HEK293 (cell line): ENCODE measurements around the gene IBA57.

ENCODE experiments used
- EGR2 ChIP-seq: fragments of 450-650 bp; formaldehyde crosslinking; IDR thresholded peaks from 2 replicates; pipeline ENCODE4 v1.5.1; 2016; ENCODE audit warnings: low read depth, missing biosample characterization, missing genetic modification characterization
- GFI1B ChIP-seq: fragments of 450-650 bp; formaldehyde crosslinking; IDR thresholded peaks from 2 replicates; pipeline ENCODE4 v1.5.1; 2016; ENCODE audit warnings: missing biosample characterization, missing genetic modification characterization
- IKZF3 ChIP-seq: fragments of 450-650 bp; IDR thresholded peaks from 2 replicates; pipeline ENCODE4 v1.5.0; 2018; ENCODE audit warnings: missing biosample characterization, mild to moderate bottlenecking, missing genetic modification characterization, moderate library complexity
- KLF9 ChIP-seq: fragments of 450-650 bp; formaldehyde crosslinking; IDR thresholded peaks from 2 replicates; pipeline ENCODE4 v1.5.1; 2016; ENCODE audit warnings: missing biosample characterization, missing genetic modification characterization, low read depth
- OVOL3 ChIP-seq: fragments of 450-650 bp; formaldehyde crosslinking; IDR thresholded peaks from 2 replicates; pipeline ENCODE4 v1.5.1; 2016; ENCODE audit warnings: missing biosample characterization, missing genetic modification characterization
- RBAK ChIP-seq: fragments of 450-650 bp; formaldehyde crosslinking; IDR thresholded peaks from 2 replicates; pipeline ENCODE4 v1.5.1; 2016; ENCODE audit warnings: missing biosample characterization, missing genetic modification characterization
- SCRT1 ChIP-seq: fragments of 450-650 bp; formaldehyde crosslinking; IDR thresholded peaks from 2 replicates; pipeline ENCODE4 v1.5.1; 2016; ENCODE audit warnings: missing biosample characterization, missing genetic modification characterization, borderline replicate concordance
- WT1 ChIP-seq: fragments of 450-650 bp; formaldehyde crosslinking; IDR thresholded peaks from 2 replicates; pipeline ENCODE4 v1.5.1; 2016; ENCODE audit warnings: missing biosample characterization, missing genetic modification characterization
- ZNF2 ChIP-seq: fragments of 450-650 bp; formaldehyde crosslinking; IDR thresholded peaks from 2 replicates; pipeline ENCODE4 v1.5.1; 2016; ENCODE audit warnings: missing biosample characterization, missing genetic modification characterization
- ZNF202 ChIP-seq: fragments of 450-650 bp; formaldehyde crosslinking; IDR thresholded peaks from 2 replicates; pipeline ENCODE4 v1.5.1; 2016; ENCODE audit warnings: missing biosample characterization, missing genetic modification characterization, borderline replicate concordance
- ZNF266 ChIP-seq: fragments of 450-650 bp; formaldehyde crosslinking; IDR thresholded peaks from 2 replicates; pipeline ENCODE4 v1.5.1; 2016; ENCODE audit warnings: missing biosample characterization, missing genetic modification characterization, low read depth
- ZNF311 ChIP-seq: fragments of 450-650 bp; formaldehyde crosslinking; IDR thresholded peaks from 2 replicates; pipeline ENCODE4 v1.5.1; 2017; ENCODE audit warnings: missing biosample characterization, missing genetic modification characterization, borderline replicate concordance
- ZNF514 ChIP-seq: fragments of 450-650 bp; formaldehyde crosslinking; IDR thresholded peaks from 2 replicates; pipeline ENCODE4 v1.5.1; 2016; ENCODE audit warnings: missing biosample characterization, missing genetic modification characterization
- ZNF529 ChIP-seq: fragments of 450-650 bp; formaldehyde crosslinking; IDR thresholded peaks from 2 replicates; pipeline ENCODE4 v1.5.1; 2017; ENCODE audit warnings: missing genetic modification characterization, missing biosample characterization; ENCODE audit not compliant: insufficient replicate concordance
- ZNF561 ChIP-seq: fragments of 450-650 bp; IDR thresholded peaks from 2 replicates; pipeline ENCODE4 v1.5.1; 2018; ENCODE audit warnings: missing biosample characterization, missing genetic modification characterization, borderline replicate concordance
- ZNF664 ChIP-seq: fragments of 450-650 bp; formaldehyde crosslinking; IDR thresholded peaks from 2 replicates; pipeline ENCODE4 v1.5.1; 2016; ENCODE audit warnings: missing biosample characterization, missing genetic modification characterization
- ZNF830 ChIP-seq: fragments of 450-650 bp; IDR thresholded peaks from 2 replicates; pipeline ENCODE4 v1.5.0; 2018; ENCODE audit warnings: missing biosample characterization, missing genetic modification characterization, low read depth, mild to moderate bottlenecking, moderate library complexity
- ZSCAN23 ChIP-seq: fragments of 450-650 bp; formaldehyde crosslinking; IDR thresholded peaks from 2 replicates; pipeline ENCODE4 v1.5.1; 2016; ENCODE audit warnings: missing biosample characterization, missing genetic modification characterization
- TF ChIP-seq, protein P1 (sequence below): fragments of 450-650 bp; IDR thresholded peaks from 2 replicates; pipeline ENCODE4 v1.5.1; 2018; ENCODE audit warnings: missing biosample characterization, mild to moderate bottlenecking, missing genetic modification characterization
- TF ChIP-seq, protein P2 (sequence below): fragments of 450-650 bp; formaldehyde crosslinking; IDR thresholded peaks from 2 replicates; pipeline ENCODE4 v1.5.1; 2016; ENCODE audit warnings: missing biosample characterization, missing genetic modification characterization
- TF ChIP-seq, protein P3 (sequence below): fragments of 450-650 bp; formaldehyde crosslinking; IDR thresholded peaks from 2 replicates; pipeline ENCODE4 v1.5.1; 2016; ENCODE audit warnings: missing biosample characterization, missing genetic modification characterization
- TF ChIP-seq, protein P4 (sequence below): fragments of 450-650 bp; formaldehyde crosslinking; IDR thresholded peaks from 2 replicates; pipeline ENCODE4 v1.5.1; 2016; ENCODE audit warnings: missing biosample characterization, missing genetic modification characterization
- TF ChIP-seq, protein P5 (sequence below): fragments of 450-650 bp; formaldehyde crosslinking; IDR thresholded peaks from 2 replicates; pipeline ENCODE4 v1.5.1; 2016; ENCODE audit warnings: missing biosample characterization, missing genetic modification characterization
- TF ChIP-seq, protein P6 (sequence below): fragments of 450-650 bp; formaldehyde crosslinking; IDR thresholded peaks from 2 replicates; pipeline ENCODE4; 2016; ENCODE audit warnings: missing biosample characterization, missing genetic modification characterization
- TF ChIP-seq, protein P7 (sequence below): fragments of 450-650 bp; formaldehyde crosslinking; IDR thresholded peaks from 2 replicates; pipeline ENCODE4 v1.5.1; 2016; ENCODE audit warnings: missing biosample characterization, missing genetic modification characterization
- TF ChIP-seq, protein P8 (sequence below): fragments of 450-650 bp; formaldehyde crosslinking; IDR thresholded peaks from 2 replicates; pipeline ENCODE4 v1.5.1; 2016; ENCODE audit warnings: missing biosample characterization, missing genetic modification characterization

The IBA57 gene

DNA sequence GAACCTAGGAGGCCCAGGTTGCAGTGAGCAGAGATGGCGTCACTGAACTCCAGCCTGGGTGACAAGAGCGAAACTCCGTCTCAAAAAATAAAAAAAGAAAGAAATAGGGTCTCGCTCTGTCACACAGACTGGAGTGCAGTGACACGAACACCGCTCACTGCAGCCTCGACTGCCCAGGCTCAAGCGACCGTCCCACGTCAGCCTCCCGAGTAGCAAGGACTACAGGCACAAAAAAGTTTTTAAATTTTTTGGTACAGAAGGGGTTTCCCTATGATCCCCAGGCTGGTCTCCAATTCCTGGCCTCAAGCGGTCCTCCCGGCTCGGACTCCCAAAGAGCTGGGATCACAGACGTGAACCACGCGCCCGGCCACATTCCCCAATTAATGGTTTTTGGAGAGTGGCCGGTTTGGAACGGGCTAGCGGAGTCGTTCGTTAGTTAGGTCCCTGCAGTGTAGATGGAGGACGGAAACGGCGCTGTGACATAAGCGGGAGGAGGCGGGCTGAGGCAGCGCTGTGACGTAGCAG, 26.1 kb upstream of the IBA57 start (continued):
- TF ChIP-seq, protein P1, sequence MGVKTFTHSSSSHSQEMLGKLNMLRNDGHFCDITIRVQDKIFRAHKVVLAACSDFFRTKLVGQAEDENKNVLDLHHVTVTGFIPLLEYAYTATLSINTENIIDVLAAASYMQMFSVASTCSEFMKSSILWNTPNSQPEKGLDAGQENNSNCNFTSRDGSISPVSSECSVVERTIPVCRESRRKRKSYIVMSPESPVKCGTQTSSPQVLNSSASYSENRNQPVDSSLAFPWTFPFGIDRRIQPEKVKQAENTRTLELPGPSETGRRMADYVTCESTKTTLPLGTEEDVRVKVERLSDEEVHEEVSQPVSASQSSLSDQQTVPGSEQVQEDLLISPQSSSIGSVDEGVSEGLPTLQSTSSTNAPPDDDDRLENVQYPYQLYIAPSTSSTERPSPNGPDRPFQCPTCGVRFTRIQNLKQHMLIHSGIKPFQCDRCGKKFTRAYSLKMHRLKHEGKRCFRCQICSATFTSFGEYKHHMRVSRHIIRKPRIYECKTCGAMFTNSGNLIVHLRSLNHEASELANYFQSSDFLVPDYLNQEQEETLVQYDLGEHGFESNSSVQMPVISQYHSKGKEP (tag by site-specific recombination): no peak
- no peak for TF ChIP-seq ZNF311 (tag by site-specific recombination)
- TF ChIP-seq, protein P2, sequence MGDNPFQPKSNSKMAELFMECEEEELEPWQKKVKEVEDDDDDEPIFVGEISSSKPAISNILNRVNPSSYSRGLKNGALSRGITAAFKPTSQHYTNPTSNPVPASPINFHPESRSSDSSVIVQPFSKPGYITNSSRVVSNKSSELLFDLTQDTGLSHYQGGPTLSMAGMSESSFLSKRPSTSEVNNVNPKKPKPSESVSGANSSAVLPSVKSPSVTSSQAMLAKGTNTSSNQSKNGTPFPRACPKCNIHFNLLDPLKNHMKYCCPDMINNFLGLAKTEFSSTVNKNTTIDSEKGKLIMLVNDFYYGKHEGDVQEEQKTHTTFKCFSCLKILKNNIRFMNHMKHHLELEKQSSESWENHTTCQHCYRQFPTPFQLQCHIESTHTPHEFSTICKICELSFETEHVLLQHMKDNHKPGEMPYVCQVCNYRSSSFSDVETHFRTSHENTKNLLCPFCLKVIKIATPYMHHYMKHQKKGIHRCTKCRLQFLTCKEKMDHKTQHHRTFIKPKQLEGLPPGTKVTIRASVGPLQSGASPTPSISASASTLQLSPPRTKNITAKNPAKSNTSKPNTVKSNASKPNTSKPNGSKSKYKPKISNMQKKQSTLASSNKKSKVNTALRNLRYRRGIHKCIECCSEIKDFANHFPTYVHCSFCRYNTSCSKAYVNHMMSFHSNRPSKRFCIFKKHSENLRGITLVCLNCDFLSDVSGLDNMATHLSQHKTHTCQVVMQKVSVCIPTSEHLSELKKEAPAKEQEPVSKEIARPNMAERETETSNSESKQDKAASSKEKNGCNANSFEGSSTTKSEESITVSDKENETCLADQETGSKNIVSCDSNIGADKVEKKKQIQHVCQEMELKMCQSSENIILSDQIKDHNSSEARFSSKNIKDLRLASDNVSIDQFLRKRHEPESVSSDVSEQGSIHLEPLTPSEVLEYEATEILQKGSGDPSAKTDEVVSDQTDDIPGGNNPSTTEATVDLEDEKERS (tag by site-specific recombination): no peak
- TF ChIP-seq, protein P3, sequence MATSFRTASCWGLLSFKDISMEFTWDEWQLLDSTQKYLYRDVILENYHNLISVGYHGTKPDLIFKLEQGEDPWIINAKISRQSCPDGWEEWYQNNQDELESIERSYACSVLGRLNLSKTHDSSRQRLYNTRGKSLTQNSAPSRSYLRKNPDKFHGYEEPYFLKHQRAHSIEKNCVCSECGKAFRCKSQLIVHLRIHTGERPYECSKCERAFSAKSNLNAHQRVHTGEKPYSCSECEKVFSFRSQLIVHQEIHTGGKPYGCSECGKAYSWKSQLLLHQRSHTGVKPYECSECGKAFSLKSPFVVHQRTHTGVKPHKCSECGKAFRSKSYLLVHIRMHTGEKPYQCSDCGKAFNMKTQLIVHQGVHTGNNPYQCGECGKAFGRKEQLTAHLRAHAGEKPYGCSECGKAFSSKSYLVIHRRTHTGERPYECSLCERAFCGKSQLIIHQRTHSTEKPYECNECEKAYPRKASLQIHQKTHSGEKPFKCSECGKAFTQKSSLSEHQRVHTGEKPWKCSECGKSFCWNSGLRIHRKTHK: no peak
- TF ChIP-seq WT1 (tag by site-specific recombination): no peak
- no peak for TF ChIP-seq ZSCAN23
- no peak for TF ChIP-seq ZNF514 (tag by site-specific recombination)
- TF ChIP-seq, protein P4, sequence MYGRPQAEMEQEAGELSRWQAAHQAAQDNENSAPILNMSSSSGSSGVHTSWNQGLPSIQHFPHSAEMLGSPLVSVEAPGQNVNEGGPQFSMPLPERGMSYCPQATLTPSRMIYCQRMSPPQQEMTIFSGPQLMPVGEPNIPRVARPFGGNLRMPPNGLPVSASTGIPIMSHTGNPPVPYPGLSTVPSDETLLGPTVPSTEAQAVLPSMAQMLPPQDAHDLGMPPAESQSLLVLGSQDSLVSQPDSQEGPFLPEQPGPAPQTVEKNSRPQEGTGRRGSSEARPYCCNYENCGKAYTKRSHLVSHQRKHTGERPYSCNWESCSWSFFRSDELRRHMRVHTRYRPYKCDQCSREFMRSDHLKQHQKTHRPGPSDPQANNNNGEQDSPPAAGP (tag by site-specific recombination): no peak
- TF ChIP-seq, protein P5, sequence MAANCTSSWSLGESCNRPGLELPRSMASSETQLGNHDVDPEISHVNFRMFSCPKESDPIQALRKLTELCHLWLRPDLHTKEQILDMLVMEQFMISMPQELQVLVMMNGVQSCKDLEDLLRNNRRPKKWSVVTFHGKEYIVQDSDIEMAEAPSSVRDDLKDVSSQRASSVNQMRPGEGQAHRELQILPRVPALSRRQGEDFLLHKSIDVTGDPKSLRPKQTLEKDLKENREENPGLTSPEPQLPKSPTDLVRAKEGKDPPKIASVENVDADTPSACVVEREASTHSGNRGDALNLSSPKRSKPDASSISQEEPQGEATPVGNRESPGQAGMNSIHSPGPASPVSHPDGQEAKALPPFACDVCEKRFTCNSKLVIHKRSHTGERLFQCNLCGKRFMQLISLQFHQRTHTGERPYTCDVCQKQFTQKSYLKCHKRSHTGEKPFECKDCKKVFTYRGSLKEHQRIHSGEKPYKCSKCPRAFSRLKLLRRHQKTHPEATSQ: no peak
- peak; percentile 27; the same call in 1 of the 2 replicates for TF ChIP-seq ZNF2 (tag by site-specific recombination)
- no peak for TF ChIP-seq ZNF529 (tag by site-specific recombination)
- no peak for TF ChIP-seq KLF9
- no peak; the same call in 1 of the 2 replicates for TF ChIP-seq ZNF561 (tag by site-specific recombination)
- no peak for TF ChIP-seq IKZF3
- no peak for TF ChIP-seq RBAK (tag by site-specific recombination)
- no peak for TF ChIP-seq ZNF664 (tag by site-specific recombination)
- TF ChIP-seq GFI1B (tag by site-specific recombination): no peak
- no peak for TF ChIP-seq ZNF266 (tag by site-specific recombination)
- no peak for TF ChIP-seq SCRT1 (tag by site-specific recombination)
- TF ChIP-seq, protein P6, sequence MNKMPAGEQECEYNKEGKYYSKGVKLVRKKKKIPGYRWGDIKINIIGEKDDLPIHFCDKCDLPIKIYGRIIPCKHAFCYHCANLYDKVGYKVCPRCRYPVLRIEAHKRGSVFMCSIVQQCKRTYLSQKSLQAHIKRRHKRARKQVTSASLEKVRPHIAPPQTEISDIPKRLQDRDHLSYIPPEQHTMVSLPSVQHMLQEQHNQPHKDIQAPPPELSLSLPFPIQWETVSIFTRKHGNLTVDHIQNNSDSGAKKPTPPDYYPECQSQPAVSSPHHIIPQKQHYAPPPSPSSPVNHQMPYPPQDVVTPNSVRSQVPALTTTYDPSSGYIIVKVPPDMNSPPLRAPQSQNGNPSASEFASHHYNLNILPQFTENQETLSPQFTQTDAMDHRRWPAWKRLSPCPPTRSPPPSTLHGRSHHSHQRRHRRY (tag by site-specific recombination): no peak
- TF ChIP-seq, protein P7, sequence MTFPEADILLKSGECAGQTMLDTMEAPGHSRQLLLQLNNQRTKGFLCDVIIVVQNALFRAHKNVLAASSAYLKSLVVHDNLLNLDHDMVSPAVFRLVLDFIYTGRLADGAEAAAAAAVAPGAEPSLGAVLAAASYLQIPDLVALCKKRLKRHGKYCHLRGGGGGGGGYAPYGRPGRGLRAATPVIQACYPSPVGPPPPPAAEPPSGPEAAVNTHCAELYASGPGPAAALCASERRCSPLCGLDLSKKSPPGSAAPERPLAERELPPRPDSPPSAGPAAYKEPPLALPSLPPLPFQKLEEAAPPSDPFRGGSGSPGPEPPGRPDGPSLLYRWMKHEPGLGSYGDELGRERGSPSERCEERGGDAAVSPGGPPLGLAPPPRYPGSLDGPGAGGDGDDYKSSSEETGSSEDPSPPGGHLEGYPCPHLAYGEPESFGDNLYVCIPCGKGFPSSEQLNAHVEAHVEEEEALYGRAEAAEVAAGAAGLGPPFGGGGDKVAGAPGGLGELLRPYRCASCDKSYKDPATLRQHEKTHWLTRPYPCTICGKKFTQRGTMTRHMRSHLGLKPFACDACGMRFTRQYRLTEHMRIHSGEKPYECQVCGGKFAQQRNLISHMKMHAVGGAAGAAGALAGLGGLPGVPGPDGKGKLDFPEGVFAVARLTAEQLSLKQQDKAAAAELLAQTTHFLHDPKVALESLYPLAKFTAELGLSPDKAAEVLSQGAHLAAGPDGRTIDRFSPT (tag by site-specific recombination): no peak
- TF ChIP-seq, protein P8, sequence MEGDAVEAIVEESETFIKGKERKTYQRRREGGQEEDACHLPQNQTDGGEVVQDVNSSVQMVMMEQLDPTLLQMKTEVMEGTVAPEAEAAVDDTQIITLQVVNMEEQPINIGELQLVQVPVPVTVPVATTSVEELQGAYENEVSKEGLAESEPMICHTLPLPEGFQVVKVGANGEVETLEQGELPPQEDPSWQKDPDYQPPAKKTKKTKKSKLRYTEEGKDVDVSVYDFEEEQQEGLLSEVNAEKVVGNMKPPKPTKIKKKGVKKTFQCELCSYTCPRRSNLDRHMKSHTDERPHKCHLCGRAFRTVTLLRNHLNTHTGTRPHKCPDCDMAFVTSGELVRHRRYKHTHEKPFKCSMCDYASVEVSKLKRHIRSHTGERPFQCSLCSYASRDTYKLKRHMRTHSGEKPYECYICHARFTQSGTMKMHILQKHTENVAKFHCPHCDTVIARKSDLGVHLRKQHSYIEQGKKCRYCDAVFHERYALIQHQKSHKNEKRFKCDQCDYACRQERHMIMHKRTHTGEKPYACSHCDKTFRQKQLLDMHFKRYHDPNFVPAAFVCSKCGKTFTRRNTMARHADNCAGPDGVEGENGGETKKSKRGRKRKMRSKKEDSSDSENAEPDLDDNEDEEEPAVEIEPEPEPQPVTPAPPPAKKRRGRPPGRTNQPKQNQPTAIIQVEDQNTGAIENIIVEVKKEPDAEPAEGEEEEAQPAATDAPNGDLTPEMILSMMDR (tag by site-specific recombination): no peak
- TF ChIP-seq EGR2: no peak
- no peak for TF ChIP-seq ZNF202 (tag by site-specific recombination)
- no peak for TF ChIP-seq ZNF830 (tag by site-specific recombination)
- TF ChIP-seq OVOL3 (tag by site-specific recombination): 0 out of 2 replicates have a peak, but pooled peaks have one; percentile 7
